HG02840 (cell line): Measurements from ENCODE around the gene PNPLA8.

Source experiments
- ATAC-seq: cut with Tn5 transposase; IDR thresholded peaks from one replicate; pipeline ENCODE4 v1.9.1; 2021; ENCODE audit warnings: mild to moderate bottlenecking, moderate library complexity, moderate number of reproducible peaks; ENCODE audit not compliant: unreplicated experiment, low FRiP score

PNPLA8 gene

GRCh38 chr7:108449521-108449920, 76.4 kb downstream of the PNPLA8 start:
- no peak for ATAC-seq

- ATAC-seq: no peak
These were observed 77.1 kb downstream of the PNPLA8 start for GRCh38 chr7:108448584-108449505.

- ATAC-seq: no peak
These were observed 83.8 kb downstream of the PNPLA8 start for GRCh38 chr7:108442039-108442568.

- no peak for ATAC-seq
These were observed 84.5 kb downstream of the PNPLA8 start for GRCh38 chr7:108441392-108441955.

- no peak for ATAC-seq
These were observed 85.3 kb downstream of the PNPLA8 start for GRCh38 chr7:108440613-108441012.

- ATAC-seq: no peak
These were observed 89.0 kb downstream of the PNPLA8 start for GRCh38 chr7:108436906-108437305.

GRCh38 chr7:108434010-108434409, 91.9 kb downstream of the PNPLA8 start:
- no peak for ATAC-seq

GRCh38 chr7:108431099-108431498, 94.8 kb downstream of the PNPLA8 start:
- no peak for ATAC-seq

GRCh38 chr7:108430664-108431063, 95.3 kb downstream of the PNPLA8 start:
- no peak for ATAC-seq

- no peak for ATAC-seq
These were observed 98.2 kb downstream of the PNPLA8 start for GRCh38 chr7:108427766-108428165.

GRCh38 chr7:108425714-108426275, 100.1 kb downstream of the PNPLA8 start:
- no peak for ATAC-seq

GRCh38 chr7:108424013-108424412, 101.9 kb downstream of the PNPLA8 start:
- no peak for ATAC-seq

- no peak for ATAC-seq
These were observed 102.6 kb downstream of the PNPLA8 start for GRCh38 chr7:108423089-108423989.

GRCh38 chr7:108421720-108422331, 104.1 kb downstream of the PNPLA8 start:
- ATAC-seq: no peak
